GM12878 (cell line): Measurements from ENCODE around the gene MARK4. TPM values are rescaled to one million over a fixed set of nuclear protein-coding genes. Genes with fewer than 3 reads are reported as not detected.

Source experiments
- ATAC-seq: fragments of 200-7000 bp; cut with Tn5 transposase; 3 replicates; pipeline ENCODE4 v1.9.1; 2020; ENCODE audit warnings: mild to moderate bottlenecking, moderate library complexity
- BruUV-seq: library from RNA; stranded (reverse); fragments of 400-500 nt; replicated peaks from 2 replicates; lab custom pipeline; 2021; lab: Mats Ljungman, UMichigan
- CTCF ChIA-PET: fragments of 300-600 bp; sonication (Branson Sonifier 250); formaldehyde crosslinking; extraction: SDS; loops from one replicate; lab custom pipeline; 2021; ENCODE audit warnings: inconsistent platforms; lab: Yijun Ruan, JAX
- POLR2A ChIA-PET: fragments of 350-600 bp; formaldehyde crosslinking; extraction: SDS; loops from one replicate; lab custom pipeline; 2021; ENCODE audit warnings: inconsistent platforms; lab: Charles Lee
- RAD21 ChIA-PET: fragments of 300-600 bp; sonication (Branson Sonifier 250); formaldehyde crosslinking; loops from one replicate; lab custom pipeline; 2023; ENCODE audit warnings: antibody characterized with exemption; ENCODE audit not compliant: unreplicated experiment; lab: Charles Lee
- SMC1A ChIA-PET: fragments of 300-600 bp; sonication (Branson Sonifier 250); formaldehyde crosslinking; loops from one replicate; lab custom pipeline; 2023; ENCODE audit not compliant: unreplicated experiment, uncharacterized antibody; lab: Charles Lee
- DNase-seq: peaks from one replicate; pipeline ENCODE4 v3.0.0-alpha.2; 2011; ENCODE audit warnings: low read depth, low spot score
- FAIRE-seq: peaks from 3 replicates; lab custom pipeline; 2011; peaks lifted over from hg19 to GRCh38; lab: Jason Lieb, UNC
- H2AFZ ChIP-seq: 2 replicates; pipeline ENCODE4 v1.6.0; 2011; ENCODE audit warnings: low read depth, low read length, control low read depth; ENCODE audit not compliant: control insufficient read depth
- H3K27ac ChIP-seq: 2 replicates; pipeline ENCODE4 v1.5.1; 2011; ENCODE audit warnings: control low read depth; ENCODE audit not compliant: control insufficient read depth, insufficient read depth
- H3K27me3 ChIP-seq, 2 experiments: replicated peaks in 1 of 2; 2 replicates each; pipeline versions ENCODE4 v1.6.0 to v1.6.1; 2011; ENCODE audit warnings: low read length in 1 of 2; ENCODE audit not compliant: control insufficient read depth in 2 of 2, insufficient read depth in 2 of 2
- H3K36me3 ChIP-seq, 2 experiments: 2 replicates each; pipeline ENCODE4 v1.5.1; 2011; ENCODE audit warnings: low read length in 1 of 2; ENCODE audit not compliant: control insufficient read depth in 2 of 2, insufficient read depth in 2 of 2
- H3K4me1 ChIP-seq: 2 replicates; pipeline ENCODE4 v1.6.1; 2011; ENCODE audit warnings: mild to moderate bottlenecking, low read length, moderate library complexity, mixed read lengths; ENCODE audit not compliant: control insufficient read depth, insufficient read depth
- H3K4me2 ChIP-seq: 2 replicates; pipeline ENCODE4 v1.6.0; 2011; ENCODE audit warnings: control low read depth; ENCODE audit not compliant: control insufficient read depth, insufficient read depth
- H3K4me3 ChIP-seq: fragments of 200-600 bp; sonication (generic); 2 replicates; pipeline ENCODE4 v1.5.1; 2016
- H3K79me2 ChIP-seq: 2 replicates; pipeline ENCODE4 v1.6.0; 2011; ENCODE audit warnings: low read length; ENCODE audit not compliant: control insufficient read depth, insufficient read depth
- H3K9ac ChIP-seq: 2 replicates; pipeline ENCODE4 v1.8.0; 2011; ENCODE audit warnings: low read length, control low read depth, mixed read lengths; ENCODE audit not compliant: control insufficient read depth, insufficient read depth
- H3K9me3 ChIP-seq: replicated peaks from 3 replicates; pipeline ENCODE4 v1.5.1; 2011; ENCODE audit warnings: mild to moderate bottlenecking, low read length; ENCODE audit not compliant: control insufficient read depth, insufficient read depth
- H4K20me1 ChIP-seq: 2 replicates; pipeline ENCODE4 v1.6.0; 2011; ENCODE audit not compliant: control insufficient read depth, insufficient read depth
- ASH2L ChIP-seq: fragments of 300-600, 200-600 bp; sonication (generic); IDR thresholded peaks from 2 replicates; pipeline ENCODE4 v1.6.1; 2017; ENCODE audit warnings: low read depth, mild to moderate bottlenecking, borderline replicate concordance
- CBX5 ChIP-seq: sonication (generic); IDR thresholded peaks from 2 replicates; pipeline ENCODE4 v1.6.1; 2016; ENCODE audit warnings: low read depth, moderate library complexity, mild to moderate bottlenecking, inconsistent platforms
- FOXK2 ChIP-seq: fragments of 450-650 bp; IDR thresholded peaks from 2 replicates; pipeline ENCODE4 v1.6.1; 2017; ENCODE audit warnings: mild to moderate bottlenecking, moderate library complexity
- IKZF2 ChIP-seq, 2 experiments: fragments of 450-650 bp; IDR thresholded peaks; 2 replicates each; pipeline ENCODE4 v1.6.1; 2017; ENCODE audit warnings: mild to moderate bottlenecking in 2 of 2, moderate library complexity in 2 of 2
- KAT2A ChIP-seq: conservative IDR thresholded peaks from 2 replicates; pipeline ENCODE4 v1.6.1; 2011; ENCODE audit warnings: low read depth, low read length; ENCODE audit not compliant: control insufficient read depth
- MTA3 ChIP-seq: IDR thresholded peaks from 2 replicates; pipeline ENCODE4 v1.6.1; 2012; ENCODE audit warnings: low read length, inconsistent platforms, borderline replicate concordance
- RCOR1 ChIP-seq: conservative IDR thresholded peaks from 2 replicates; pipeline ENCODE4 v1.6.1; 2012; ENCODE audit warnings: low read depth, low read length, improper control_type of control experiment
- STAT1 ChIP-seq: fragments of 450-650 bp; conservative IDR thresholded peaks from 2 replicates; pipeline ENCODE4 v1.6.1; 2014; ENCODE audit warnings: antibody characterized with exemption, mild to moderate bottlenecking
- SUPT20H ChIP-seq: IDR thresholded peaks from 2 replicates; pipeline ENCODE4 v1.6.1; 2011; ENCODE audit warnings: low read depth, mild to moderate bottlenecking, low read length, moderate library complexity, borderline replicate concordance; ENCODE audit not compliant: control insufficient read depth
- TCF12 ChIP-seq: IDR thresholded peaks from 2 replicates; pipeline ENCODE4 v1.6.1; 2011; ENCODE audit warnings: low read depth, mild to moderate bottlenecking, low read length
- TCF7 ChIP-seq: IDR thresholded peaks from 2 replicates; pipeline ENCODE4 v1.6.1; 2014; ENCODE audit warnings: antibody characterized with exemption, borderline replicate concordance
- ZNF207 ChIP-seq: fragments of 450-650 bp; IDR thresholded peaks from 2 replicates; pipeline ENCODE4 v1.6.1; 2014; ENCODE audit warnings: antibody characterized with exemption, mild to moderate bottlenecking, borderline replicate concordance
- ZZZ3 ChIP-seq: IDR thresholded peaks from 2 replicates; pipeline ENCODE4 v1.6.1; 2011; ENCODE audit warnings: low read depth; ENCODE audit not compliant: control insufficient read depth, insufficient read length
- WGBS: methylation state at CpG from one replicate; pipeline ENCODE4 v1.1.6; 2016; ENCODE audit warnings: low lambda C conversion rate; ENCODE audit not compliant: insufficient replicate concordance, insufficient coverage; ENCODE audit errors: missing lambda C conversion rate; 5-methylcytosine and 5-hydroxymethylcytosine counted together
- in situ Hi-C: fragments of 300-500 bp; cut with MboI; formaldehyde crosslinking; loops from 9 replicates; pipeline ENCODE4 v1.14.3; 2018; ENCODE audit warnings: mixed read lengths
- intact Hi-C: fragments of 100-400 bp; cut with micrococcal nuclease; formaldehyde crosslinking; loops from one replicate; pipeline ENCODE4 v1.14.2; 2022; ENCODE audit not compliant: unreplicated experiment
- polyA plus RNA-seq, 11 experiments: library from polyadenylated mRNA; depleted of rRNA in 4 of 11; unstranded in 6 of 11; stranded (reverse) in 5 of 11; fragments of >200 nt; fragmentation: Nextera tagmentation in 4 of 11; fragmentation: Illumina TruSeq in 1 of 11; extraction: Ambion mirVana in 4 of 11; extraction: Trizol in 1 of 11; gene quantifications; 1 replicate in 1 of 11; 2 replicates in 10 of 11; pipeline versions ENCODE4 v1.2.1 to v1.2.3, GENCODE V29; 2011 to 2016; ENCODE audit warnings: inconsistent platforms in 2 of 11, missing spikeins in 2 of 11, low read depth in 1 of 11
- total RNA-seq, 4 experiments: library from RNA; depleted of rRNA in 3 of 4; stranded (reverse); fragments of >200 nt in 3 of 4; fragmentation: Illumina TruSeq in 1 of 4; extraction: Trizol in 1 of 4; gene quantifications; 2 replicates each; pipeline versions ENCODE4 v1.2.1 to v1.2.3, GENCODE V29; 2013 to 2021
- TF ChIP-seq, protein P1 (sequence below): IDR thresholded peaks from 2 replicates; pipeline ENCODE4 v1.6.1; 2011; ENCODE audit warnings: low read depth, low read length, improper control_type of control experiment, borderline replicate concordance
- TF ChIP-seq, protein P2 (sequence below): fragments of 450-650 bp; conservative IDR thresholded peaks from 2 replicates; pipeline ENCODE4 v1.6.1; 2017; ENCODE audit warnings: mild to moderate bottlenecking, moderate library complexity
- TF ChIP-seq, protein P3 (sequence below): fragments of 450-650 bp; IDR thresholded peaks from 2 replicates; pipeline ENCODE4 v1.6.1; 2014; ENCODE audit warnings: mild to moderate bottlenecking

The MARK4 gene
- total and polyA plus RNA-seq, 10 of the 15 experiments (the other 5 are each of a cell fraction or from before 2014, with no cell fraction given): 0.66 to 24.3 (median 5.1) TPM

DNA sequence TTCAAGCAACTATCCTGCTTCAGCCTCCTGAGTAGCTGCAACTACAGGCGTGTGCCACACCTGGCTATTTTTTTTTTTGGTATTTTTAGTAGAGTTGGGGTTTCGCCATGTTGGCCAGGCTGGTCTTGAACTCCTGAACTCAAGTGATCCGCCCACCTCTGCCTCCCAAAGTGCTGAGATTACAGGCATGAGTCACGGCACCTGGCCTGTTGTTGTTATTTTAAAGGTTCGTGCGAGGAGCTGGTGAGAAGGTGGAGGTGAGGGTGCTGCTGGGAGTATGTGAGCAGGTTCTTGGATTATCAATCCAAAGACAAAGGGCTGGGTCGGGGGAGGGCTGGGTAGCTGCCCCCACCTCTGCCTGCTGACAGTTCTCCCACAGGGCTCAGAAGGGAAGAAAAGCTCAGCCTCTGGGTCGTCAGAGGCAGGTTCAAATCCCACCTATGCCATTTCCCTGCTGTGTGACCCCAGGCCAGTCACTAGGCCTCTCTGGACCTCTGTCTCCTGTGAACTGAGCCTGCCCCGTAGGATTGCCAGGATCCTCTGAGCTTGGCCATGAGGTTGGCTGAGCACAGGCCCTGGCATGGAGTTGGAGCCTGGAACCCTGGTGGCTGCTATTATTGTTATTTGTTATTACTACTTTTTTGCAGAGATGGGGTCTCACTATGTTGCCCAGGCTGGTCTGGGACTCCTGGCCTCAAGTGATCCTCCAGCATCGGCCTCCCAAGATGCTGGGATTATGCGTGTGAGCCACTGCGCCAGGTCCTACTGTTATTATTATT, 70.1 kb downstream of the MARK4 start:
- H3K27ac ChIP-seq: no peak overlapping the region
- CTCF ChIA-PET: no interaction called here
- no peak for ATAC-seq

DNA sequence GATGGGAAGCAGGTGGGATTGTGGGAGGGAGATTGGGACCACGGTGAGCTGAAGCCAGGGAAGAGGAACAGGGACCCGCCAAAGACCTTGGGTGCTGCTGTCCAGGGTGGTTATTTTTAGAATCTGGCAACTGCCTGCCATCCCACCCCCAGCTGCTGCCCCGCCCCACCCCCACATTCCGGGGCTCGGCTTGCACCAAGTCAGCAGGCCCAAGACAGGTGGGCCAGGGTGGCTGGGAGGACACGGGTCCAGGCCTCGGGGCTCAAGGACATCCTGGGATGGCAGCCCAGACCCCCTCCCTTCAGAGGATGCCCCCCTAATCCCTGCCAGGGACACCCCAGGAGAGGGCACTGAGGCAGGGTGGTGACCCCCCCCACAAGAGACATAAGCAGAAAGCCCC, 70.8 kb downstream of the MARK4 start:
- 55% methylated on average over 4 of the region's 7 CpGs for WGBS
- Histone ChIP-seq H3K9me3 (no peaks in the 10 kb centered on the region), H4K20me1 (no peaks in the 10 kb centered on the region), H2AFZ (no peak overlapping the region), H3K4me2 (no peak overlapping the region), H3K4me1 (no peaks in the 10 kb centered on the region), H3K27ac (no peak overlapping the region), H3K79me2 (no peaks in the 10 kb centered on the region), H3K4me3 (no peak overlapping the region), H3K27me3 (peaks cover 0 to 3% of the 10 kb centered on the region in 2 experiments; a peak in 2 of 4 replicates), H3K9ac (no peak overlapping the region), H3K36me3 (no peaks in the 10 kb centered on the region)
- no TSS peak for BruUV-seq
- DNase-seq: no peak
- SMC1A ChIA-PET: no interaction called here
- CTCF ChIA-PET: no interaction called here
- in situ Hi-C loops: no loop called here
- no peak for ATAC-seq
- no peak for FAIRE-seq
- RAD21 ChIA-PET: no interaction called here
- POLR2A ChIA-PET: no interaction called here
- intact Hi-C loops: no loop called here
- no peak for TF ChIP-seq FOXK2
- TF ChIP-seq, protein P1, sequence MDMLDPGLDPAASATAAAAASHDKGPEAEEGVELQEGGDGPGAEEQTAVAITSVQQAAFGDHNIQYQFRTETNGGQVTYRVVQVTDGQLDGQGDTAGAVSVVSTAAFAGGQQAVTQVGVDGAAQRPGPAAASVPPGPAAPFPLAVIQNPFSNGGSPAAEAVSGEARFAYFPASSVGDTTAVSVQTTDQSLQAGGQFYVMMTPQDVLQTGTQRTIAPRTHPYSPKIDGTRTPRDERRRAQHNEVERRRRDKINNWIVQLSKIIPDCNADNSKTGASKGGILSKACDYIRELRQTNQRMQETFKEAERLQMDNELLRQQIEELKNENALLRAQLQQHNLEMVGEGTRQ: no peak
- TF ChIP-seq MTA3: no peak
- TF ChIP-seq, protein P2, sequence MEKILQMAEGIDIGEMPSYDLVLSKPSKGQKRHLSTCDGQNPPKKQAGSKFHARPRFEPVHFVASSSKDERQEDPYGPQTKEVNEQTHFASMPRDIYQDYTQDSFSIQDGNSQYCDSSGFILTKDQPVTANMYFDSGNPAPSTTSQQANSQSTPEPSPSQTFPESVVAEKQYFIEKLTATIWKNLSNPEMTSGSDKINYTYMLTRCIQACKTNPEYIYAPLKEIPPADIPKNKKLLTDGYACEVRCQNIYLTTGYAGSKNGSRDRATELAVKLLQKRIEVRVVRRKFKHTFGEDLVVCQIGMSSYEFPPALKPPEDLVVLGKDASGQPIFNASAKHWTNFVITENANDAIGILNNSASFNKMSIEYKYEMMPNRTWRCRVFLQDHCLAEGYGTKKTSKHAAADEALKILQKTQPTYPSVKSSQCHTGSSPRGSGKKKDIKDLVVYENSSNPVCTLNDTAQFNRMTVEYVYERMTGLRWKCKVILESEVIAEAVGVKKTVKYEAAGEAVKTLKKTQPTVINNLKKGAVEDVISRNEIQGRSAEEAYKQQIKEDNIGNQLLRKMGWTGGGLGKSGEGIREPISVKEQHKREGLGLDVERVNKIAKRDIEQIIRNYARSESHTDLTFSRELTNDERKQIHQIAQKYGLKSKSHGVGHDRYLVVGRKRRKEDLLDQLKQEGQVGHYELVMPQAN: no peak
- TF ChIP-seq IKZF2 (IDR thresholded peaks at IDR 0.05): no peak
- TF ChIP-seq RCOR1: no peak
- no peak for TF ChIP-seq CBX5
- no peak for TF ChIP-seq TCF12
- no peak for TF ChIP-seq ASH2L
- TF ChIP-seq, protein P3, sequence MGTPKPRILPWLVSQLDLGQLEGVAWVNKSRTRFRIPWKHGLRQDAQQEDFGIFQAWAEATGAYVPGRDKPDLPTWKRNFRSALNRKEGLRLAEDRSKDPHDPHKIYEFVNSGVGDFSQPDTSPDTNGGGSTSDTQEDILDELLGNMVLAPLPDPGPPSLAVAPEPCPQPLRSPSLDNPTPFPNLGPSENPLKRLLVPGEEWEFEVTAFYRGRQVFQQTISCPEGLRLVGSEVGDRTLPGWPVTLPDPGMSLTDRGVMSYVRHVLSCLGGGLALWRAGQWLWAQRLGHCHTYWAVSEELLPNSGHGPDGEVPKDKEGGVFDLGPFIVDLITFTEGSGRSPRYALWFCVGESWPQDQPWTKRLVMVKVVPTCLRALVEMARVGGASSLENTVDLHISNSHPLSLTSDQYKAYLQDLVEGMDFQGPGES: no peak
- TF ChIP-seq ZZZ3: no peak
- TF ChIP-seq TCF7: no peak

More for the DNA sequence above, 70.1 kb downstream of the MARK4 start:
- no peak for TF ChIP-seq SUPT20H
- no peak for TF ChIP-seq ZNF207
- TF ChIP-seq KAT2A: no peak
- TF ChIP-seq STAT1: no peak
- Histone ChIP-seq H3K4me1 (no peaks in the 10 kb centered on the region), H3K9me3 (no peaks in the 10 kb centered on the region), H3K4me3 (no peak overlapping the region), H3K4me2 (no peak overlapping the region), H3K36me3 (no peaks in the 10 kb centered on the region), H3K9ac (no peak overlapping the region), H2AFZ (no peak overlapping the region), H3K27me3 (peaks cover 0 to 3% of the 10 kb centered on the region in 2 experiments; a peak in 2 of 4 replicates), H3K79me2 (no peaks in the 10 kb centered on the region), H4K20me1 (no peaks in the 10 kb centered on the region)
- WGBS: 37% methylated on average over 12 of the region's 12 CpGs
- DNase-seq: no peak
- no peak for FAIRE-seq
- BruUV-seq: no TSS peak
- RAD21 ChIA-PET: no interaction called here
- intact Hi-C loops: no loop called here
- in situ Hi-C loops: no loop called here
- POLR2A ChIA-PET: no interaction called here
- SMC1A ChIA-PET: no interaction called here
